Activated CD4-positive, alpha-beta T cell treated with anti-CD3 and anti-CD28 coated beads, Interleukin-2, amount 50 U/mL, for 48 hours (primary cell): ENCODE results near the gene HDAC5.
A peak's percentile ranks its signal among the peaks of the same experiment; 100 is the strongest.

ENCODE experiments used
- DNase-seq, 2 experiments: peaks; one replicate each; pipeline ENCODE4 v3.0.0-alpha.2; 2020

HDAC5 gene

GRCh38 chr17:44086364-44087311 lies 36.8 kb downstream of the HDAC5 start:
- peak; percentile 56 to 67 for DNase-seq

DNA sequence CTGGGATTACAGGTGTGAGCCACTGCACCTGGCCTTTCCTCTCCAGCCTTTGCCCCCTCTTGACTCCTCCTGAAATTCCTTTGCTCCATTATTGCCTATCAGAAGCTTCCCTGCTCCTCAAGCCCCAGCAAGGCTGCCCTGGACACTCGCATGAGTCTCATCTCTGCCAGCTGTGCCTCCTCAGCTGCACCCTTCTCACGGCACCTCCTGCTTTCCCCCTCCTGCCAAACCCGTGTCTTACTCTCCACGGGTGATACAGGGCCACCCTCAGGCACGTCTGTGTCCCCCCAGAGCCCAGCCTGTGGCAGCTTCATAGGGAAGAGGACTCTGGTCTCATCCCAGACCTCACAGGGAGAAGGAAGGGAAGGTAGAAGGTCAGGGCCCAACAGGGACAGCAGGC lies 37.5 kb downstream of the HDAC5 start:
- DNase-seq: no peak

DNA sequence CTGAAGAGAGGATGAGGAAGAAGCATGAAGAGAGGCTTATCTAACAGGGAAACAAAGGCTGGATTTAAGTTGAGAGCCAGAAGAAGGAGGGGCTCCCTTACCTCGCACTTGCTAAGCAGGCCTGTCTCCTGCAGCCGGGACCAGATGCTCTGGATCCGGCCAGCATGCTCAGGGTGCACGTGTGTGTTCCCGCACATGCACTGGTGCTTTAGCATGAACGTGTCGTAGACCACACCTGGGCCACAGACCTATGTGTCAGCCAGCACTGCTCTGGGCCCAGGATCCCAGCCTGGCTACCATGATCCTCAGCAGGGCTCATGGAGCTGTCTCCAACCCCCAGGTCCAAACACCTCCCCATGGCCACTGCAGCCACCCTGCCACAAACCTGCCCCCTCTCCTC lies 38.5 kb downstream of the HDAC5 start:
- no peak for DNase-seq

- DNase-seq: peak; percentile 55 to 62
Observed at GRCh38 chr17:44084131-44084538, 39.3 kb downstream of the HDAC5 start.

GRCh38 chr17:44083250-44083849 lies 40.1 kb downstream of the HDAC5 start:
- DNase-seq: no peak

- DNase-seq: no peak
Observed at GRCh38 chr17:44082256-44082927, 41.0 kb downstream of the HDAC5 start.

- DNase-seq: no peak
Observed at GRCh38 chr17:44081681-44082080, 41.8 kb downstream of the HDAC5 start.

DNA sequence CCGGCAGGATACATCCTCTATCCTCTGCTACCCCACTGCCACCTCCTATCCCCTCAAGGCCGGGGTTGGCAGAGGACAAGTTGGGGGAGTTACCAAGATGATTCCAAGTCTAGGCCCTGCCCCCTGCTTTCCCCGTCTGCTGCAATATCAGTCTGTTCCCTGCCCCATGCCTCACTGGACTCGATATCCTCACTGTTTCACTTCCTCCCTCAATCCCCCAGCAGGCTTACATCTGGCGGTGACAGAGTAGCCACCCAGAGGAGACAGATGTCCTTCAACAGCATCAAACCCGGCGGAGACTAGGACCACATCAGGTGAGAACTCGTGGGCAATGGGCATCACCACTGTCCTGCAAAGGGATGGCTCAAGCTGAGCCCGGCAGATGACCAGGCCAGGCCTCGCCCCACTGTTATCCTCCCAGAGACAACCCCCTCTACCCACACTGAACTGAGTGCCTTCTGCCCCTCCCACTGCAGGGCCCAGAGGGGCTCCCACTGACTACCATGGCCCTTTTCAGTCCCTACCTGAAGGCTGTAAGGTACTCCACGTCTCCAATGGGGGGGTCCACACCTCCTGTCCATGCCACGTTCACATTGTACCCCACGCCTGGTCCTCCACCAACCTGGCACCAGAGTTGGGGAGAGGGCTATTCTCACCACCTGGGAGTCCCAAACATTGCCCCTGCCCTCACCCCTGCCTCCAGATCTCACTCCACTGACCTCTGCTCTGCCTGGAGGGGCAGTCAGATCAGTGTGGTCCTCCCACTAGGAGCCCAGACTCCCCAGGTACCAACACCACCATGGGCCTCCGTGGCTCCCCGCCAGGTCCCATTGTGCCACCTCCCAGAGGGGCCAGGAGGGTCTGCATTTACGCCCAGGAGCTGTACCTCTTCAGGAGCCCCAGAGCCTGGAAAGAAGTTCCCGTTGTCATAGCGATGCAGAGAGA lies 43.3 kb downstream of the HDAC5 start:
- no peak for DNase-seq

DNA sequence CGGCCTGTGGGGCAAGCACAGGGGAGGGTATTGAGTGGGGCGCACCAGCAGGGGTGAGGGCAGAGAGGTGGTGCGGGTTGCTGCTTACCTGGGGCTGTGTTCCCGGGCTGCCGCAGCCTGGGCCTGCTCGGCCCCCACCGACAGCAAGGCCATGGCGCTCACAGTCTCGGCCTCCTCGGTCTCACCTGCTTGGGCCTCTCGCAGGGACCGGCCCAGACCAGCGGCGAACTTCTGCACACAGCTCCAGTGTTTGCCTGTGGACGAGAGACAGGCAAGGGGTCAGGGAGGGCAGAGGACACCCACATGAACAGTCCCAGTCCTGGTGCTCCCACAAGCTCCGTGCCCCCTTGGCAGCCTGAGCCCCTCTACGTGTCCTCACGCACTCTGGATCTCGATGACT lies 45.0 kb downstream of the HDAC5 start:
- no peak for DNase-seq

- no peak for DNase-seq
Observed at GRCh38 chr17:44077595-44077909, 45.9 kb downstream of the HDAC5 start.

DNA sequence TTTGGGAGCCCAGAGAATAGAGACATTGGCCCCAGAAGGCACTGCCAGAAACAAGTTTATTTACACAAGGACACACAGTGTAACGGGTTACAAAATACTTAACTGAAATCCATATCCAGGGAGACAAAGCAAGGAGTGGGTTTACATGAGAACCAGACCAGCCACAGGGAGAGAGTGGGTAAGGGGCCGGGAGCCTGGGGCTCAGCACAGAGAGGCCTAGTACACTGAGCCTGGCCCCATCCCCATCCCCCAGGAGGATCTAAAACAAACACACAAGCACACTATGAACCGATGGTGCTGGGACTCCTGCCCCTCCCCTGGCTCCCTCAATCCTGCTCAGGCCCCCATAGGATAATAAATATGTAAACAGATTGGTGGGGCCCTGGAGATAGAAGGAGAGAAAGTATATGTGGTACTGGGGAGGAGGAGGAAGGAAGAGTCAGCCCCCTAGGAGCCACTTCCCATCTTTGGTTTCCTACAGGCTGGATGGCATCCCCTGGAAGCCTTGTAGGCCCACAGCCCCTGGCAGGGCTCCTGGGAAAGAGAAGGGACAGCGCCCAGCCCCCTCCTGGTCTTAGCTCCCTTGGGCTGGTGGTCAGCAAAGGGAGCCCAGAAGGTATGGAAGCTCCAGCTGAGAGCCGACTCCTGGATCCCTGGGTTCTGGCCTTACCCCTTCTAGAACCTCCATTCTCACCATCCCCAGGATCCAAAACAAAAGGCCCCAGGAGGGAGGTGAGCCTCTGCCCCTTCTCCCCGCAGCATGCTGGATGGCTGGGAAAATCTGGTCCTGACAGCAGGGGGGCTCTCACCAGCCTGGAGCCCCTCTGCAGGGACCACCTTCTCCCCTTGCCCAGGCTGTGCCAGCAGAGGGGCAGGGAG lies 46.5 kb downstream of the HDAC5 start:
- no peak for DNase-seq

DNA sequence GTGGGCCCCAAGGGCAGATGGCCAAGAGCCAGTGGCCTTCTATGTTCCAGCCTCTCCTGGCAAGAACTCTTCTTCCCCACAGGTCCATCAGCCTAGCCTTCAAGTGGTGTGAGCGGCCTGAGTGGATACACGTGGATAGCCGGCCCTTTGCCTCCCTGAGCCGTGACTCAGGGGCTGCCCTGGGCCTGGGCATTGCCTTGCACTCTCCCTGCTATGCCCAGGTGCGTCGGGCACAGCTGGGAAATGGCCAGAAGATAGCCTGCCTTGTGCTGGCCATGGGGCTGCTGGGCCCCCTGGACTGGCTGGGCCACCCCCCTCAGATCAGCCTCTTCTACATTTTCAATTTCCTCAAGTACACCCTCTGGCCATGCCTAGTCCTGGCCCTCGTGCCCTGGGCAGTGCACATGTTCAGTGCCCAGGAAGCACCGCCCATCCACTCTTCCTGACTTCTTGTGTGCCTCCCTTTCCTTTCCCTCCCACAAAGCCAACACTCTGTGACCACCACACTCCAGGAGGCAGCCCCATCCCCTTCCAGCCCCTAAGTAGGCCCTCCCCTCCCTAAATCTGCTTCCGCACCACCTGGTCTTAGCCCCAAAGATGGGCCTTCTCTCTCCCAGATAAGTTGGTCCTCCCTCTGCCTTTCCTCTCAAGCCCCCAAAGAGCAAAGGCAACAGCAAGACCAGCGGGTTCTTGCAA lies 47.7 kb downstream of the HDAC5 start:
- no peak for DNase-seq

DNA sequence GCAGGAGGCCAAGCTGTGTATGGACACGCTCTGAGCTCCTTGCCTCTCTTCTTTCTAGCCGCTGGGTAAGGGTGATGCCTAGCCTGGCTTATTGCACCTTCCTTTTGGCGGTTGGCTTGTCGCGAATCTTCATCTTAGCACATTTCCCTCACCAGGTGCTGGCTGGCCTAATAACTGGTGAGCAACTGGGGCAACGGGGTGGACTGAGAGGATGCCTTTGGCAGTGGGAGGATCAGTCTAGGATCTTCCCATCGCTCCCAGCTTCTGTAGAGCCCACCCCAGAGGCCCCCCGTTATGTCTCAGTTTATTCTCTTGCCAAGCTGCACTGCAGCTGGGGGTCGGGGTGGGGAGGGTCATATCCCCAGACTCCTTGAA lies 48.5 kb downstream of the HDAC5 start:
- DNase-seq: no peak

DNA sequence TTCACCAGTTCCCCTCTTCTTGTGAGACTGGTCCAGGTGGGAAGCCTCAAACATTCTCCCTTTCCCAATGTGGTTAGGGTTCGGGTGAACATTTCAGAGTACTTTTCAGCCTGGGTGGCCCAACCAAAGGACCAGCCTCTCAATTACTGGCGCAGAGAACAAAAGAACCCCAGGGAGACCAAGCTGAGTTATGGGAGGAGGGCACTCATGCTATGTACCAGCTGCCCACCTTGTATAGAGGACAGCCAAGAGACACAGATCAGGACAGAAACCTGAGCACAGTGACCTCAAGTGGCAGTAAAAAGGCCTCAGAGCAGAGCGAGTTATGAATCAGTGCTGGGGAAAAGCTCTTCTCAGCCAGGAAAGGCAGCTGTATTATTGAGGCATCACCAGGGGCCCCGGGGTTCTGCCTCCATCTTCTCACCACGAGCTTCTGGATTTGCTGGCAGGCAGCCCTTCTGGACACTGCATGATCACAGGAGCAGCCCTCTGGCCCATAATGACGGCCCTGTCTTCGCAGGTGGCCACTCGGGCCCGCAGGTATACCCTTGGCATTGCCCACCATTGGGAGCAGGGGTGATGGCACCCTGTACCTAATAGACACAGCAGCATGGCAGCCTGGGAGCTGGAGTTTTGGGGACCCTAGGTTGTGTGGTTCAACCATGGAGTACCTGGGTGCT lies 49.1 kb downstream of the HDAC5 start:
- no peak for DNase-seq

- no peak for DNase-seq
Observed at GRCh38 chr17:44071772-44072171, 51.7 kb downstream of the HDAC5 start.

DNA sequence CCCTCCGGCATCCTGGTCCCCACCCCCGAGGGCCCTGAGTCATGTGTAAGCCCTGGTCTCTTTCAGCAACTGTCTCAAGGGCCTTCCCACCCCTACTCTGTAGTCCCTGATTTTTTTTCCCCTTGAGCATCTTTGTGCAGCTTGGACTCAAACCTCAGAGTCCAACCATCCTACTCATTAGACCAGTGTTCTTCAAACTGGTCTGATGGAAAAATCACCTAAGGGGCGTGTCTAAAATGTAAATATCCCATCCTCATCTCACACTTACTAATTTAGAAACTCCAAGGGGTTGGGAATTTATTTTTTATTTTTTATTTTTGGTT lies 52.3 kb downstream of the HDAC5 start:
- no peak for DNase-seq

DNA sequence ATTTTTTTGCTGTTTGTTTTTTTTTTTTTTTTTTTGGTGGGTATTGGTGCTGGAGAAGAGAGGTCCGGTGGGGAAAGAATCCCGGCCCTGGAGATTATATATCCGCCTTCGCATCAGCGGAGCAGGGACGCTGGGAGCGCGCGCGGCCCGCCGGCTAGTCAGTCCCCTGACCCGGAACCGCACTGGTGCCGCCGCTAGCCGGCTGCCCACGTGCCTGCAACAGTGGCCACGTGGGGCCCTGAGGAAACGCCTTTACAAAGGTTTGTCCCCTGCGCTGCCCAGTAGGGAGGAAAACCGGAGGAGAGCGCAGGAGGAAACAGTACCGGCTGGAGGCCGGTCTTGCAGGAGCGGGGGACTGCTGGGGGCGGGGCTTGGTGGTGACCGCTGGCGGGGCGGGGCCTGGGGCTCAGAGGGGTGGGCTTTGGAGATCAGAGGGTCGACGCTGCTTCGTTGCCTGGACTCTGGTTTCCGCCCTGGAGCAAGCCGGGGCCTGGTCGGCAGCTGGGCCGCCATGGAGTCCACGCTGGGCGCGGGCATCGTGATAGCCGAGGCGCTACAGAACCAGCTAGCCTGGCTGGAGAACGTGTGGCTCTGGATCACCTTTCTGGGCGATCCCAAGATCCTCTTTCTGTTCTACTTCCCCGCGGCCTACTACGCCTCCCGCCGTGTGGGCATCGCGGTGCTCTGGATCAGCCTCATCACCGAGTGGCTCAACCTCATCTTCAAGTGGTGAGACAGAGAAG lies 52.8 kb downstream of the HDAC5 start, which contains the start of gene G6PC3:
TSS of gene G6PC3 (plus strand) at position 281 of the 743 bp plus-strand sequence. CDS start at position 512, 231 bp downstream.
- DNase-seq: peak; percentile 90 to 93

DNA sequence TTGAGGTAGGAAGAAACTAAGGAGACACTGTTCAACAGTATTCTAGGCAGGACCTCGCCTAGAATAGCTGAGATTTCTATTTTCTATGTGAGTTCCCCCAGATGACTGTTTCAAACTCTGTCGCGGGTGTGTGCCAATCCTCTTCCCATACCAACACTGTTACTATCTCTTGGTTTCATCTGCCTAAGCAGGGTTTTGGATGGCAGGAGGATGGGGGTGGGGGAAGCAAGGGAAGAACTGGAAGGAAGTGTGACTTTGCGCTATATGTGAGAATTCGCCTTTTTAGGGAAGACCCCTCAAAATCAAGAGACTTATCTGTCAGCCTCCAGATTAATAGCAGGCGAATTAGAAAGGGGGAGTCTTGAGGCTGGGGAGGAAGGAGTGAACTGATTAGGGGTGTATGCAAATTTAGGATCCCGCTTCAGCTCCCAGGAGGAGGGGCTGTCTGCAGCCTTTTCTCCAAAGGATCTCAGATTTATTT lies 53.4 kb downstream of the HDAC5 start:
- peak; percentile 9 to 27 for DNase-seq

- no peak for DNase-seq
Observed at GRCh38 chr17:44067545-44067940, 55.9 kb downstream of the HDAC5 start.
